ENCODE data around the gene MYH6.

DNA sequence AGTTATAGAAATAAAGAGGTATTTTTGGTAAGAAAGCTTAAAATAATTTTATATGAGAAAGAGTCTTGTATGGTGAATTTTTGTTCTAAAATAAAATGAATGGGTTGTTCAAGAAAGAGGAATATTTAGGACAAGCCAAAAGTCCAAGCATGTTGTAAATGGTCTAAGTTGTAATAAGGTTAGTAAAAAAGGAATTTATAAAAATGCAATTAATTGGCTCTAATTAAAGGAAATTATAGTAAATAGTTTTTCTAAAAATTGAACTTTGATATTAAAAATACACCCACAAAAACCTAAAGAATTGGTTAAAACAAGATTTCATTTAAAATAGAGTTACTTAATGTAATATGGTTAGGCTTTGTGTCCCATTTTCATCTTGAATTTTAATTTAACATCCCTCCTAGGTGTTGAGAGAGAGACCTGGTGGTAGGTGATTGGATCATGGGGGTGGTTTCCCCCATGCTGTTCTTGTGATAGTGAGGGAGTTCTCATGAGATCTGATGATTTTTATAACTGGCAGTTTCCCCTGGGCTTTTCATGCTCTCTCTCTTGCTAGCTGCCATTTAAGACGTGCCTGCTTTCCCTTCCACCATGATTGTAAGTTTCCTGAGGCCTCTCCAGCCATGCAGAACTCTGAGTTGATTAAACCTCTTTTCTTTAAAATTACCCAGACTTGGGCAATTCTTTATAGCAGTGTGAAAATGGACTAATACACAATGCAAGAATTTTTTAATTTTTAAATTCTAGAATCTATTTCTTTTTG is 68.4 kb downstream of the MYH6 start:
- TF ChIP-seq POLR2A (IDR thresholded peaks at IDR 0.05) = no peak
- TF ChIP-seq, protein P1, sequence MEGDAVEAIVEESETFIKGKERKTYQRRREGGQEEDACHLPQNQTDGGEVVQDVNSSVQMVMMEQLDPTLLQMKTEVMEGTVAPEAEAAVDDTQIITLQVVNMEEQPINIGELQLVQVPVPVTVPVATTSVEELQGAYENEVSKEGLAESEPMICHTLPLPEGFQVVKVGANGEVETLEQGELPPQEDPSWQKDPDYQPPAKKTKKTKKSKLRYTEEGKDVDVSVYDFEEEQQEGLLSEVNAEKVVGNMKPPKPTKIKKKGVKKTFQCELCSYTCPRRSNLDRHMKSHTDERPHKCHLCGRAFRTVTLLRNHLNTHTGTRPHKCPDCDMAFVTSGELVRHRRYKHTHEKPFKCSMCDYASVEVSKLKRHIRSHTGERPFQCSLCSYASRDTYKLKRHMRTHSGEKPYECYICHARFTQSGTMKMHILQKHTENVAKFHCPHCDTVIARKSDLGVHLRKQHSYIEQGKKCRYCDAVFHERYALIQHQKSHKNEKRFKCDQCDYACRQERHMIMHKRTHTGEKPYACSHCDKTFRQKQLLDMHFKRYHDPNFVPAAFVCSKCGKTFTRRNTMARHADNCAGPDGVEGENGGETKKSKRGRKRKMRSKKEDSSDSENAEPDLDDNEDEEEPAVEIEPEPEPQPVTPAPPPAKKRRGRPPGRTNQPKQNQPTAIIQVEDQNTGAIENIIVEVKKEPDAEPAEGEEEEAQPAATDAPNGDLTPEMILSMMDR (IDR thresholded peaks at IDR 0.05) = no peak

Measured in body of pancreas (tissue), 4 donors.